WTC11 (cell line): ENCODE measurements around the gene ITIH5.

ENCODE experiments used
- CTCF ChIP-seq: fragments of 200-600 bp; IDR thresholded peaks from 2 replicates; pipeline ENCODE4 v1.8.0; 2022; ENCODE audit warnings: antibody characterized with exemption
- E2F5 ChIP-seq: sonication (generic); formaldehyde crosslinking; IDR thresholded peaks from 2 replicates; pipeline ENCODE4 v1.8.1; 2022; ENCODE audit warnings: mild to moderate bottlenecking, moderate library complexity, missing genetic modification reagents
- ETV6 ChIP-seq: sonication (generic); formaldehyde crosslinking; IDR thresholded peaks from 2 replicates; pipeline ENCODE4 v1.8.1; 2022; ENCODE audit warnings: mild to moderate bottlenecking, missing genetic modification reagents
- FOXP1 ChIP-seq: sonication (generic); formaldehyde crosslinking; IDR thresholded peaks from 2 replicates; pipeline ENCODE4 v1.8.0; 2022; ENCODE audit warnings: missing genetic modification reagents, mild to moderate bottlenecking, moderate library complexity, borderline replicate concordance
- JUN ChIP-seq: sonication (generic); formaldehyde crosslinking; IDR thresholded peaks from 2 replicates; pipeline ENCODE4 v1.8.0; 2023; ENCODE audit warnings: mild to moderate bottlenecking, missing genetic modification reagents
- KAT7 ChIP-seq: sonication (generic); formaldehyde crosslinking; IDR thresholded peaks from 2 replicates; pipeline ENCODE4 v1.8.1; 2023; ENCODE audit warnings: missing genetic modification reagents, mild to moderate bottlenecking, borderline replicate concordance
- MYBL2 ChIP-seq: sonication (generic); formaldehyde crosslinking; IDR thresholded peaks from 2 replicates; pipeline ENCODE4 v1.8.1; 2023; ENCODE audit warnings: mild to moderate bottlenecking, moderate library complexity, missing genetic modification reagents
- SP1 ChIP-seq: sonication (generic); formaldehyde crosslinking; conservative IDR thresholded peaks from 2 replicates; pipeline ENCODE4 v1.8.1; 2022; ENCODE audit warnings: missing genetic modification reagents
- STAT6 ChIP-seq: sonication (generic); formaldehyde crosslinking; conservative IDR thresholded peaks from 2 replicates; pipeline ENCODE4 v1.8.1; 2023; ENCODE audit warnings: mild to moderate bottlenecking, low read depth, missing genetic modification reagents, moderate library complexity
- TEAD4 ChIP-seq: sonication (generic); formaldehyde crosslinking; IDR thresholded peaks from 2 replicates; pipeline ENCODE4 v1.8.0; 2022; ENCODE audit warnings: mild to moderate bottlenecking, missing genetic modification reagents
- ZNF138 ChIP-seq: sonication (generic); formaldehyde crosslinking; conservative IDR thresholded peaks from 2 replicates; pipeline ENCODE4 v1.8.1; 2022; ENCODE audit warnings: mild to moderate bottlenecking, moderate library complexity, missing genetic modification reagents
- TF ChIP-seq, protein P1 (sequence below): fragments of 250-450 bp; sonication (Bioruptor Pico); conservative IDR thresholded peaks from 2 replicates; pipeline ENCODE4 v1.9.0; 2021; ENCODE audit warnings: mild to moderate bottlenecking
- TF ChIP-seq, protein P2 (sequence below): sonication (generic); formaldehyde crosslinking; IDR thresholded peaks from 2 replicates; pipeline ENCODE4 v1.8.1; 2023; ENCODE audit warnings: mild to moderate bottlenecking, moderate library complexity, missing genetic modification reagents
- TF ChIP-seq, protein P3 (sequence below): sonication (generic); formaldehyde crosslinking; IDR thresholded peaks from 2 replicates; pipeline ENCODE4 v1.8.1; 2023; ENCODE audit warnings: mild to moderate bottlenecking, missing genetic modification reagents, moderate library complexity

DNA sequence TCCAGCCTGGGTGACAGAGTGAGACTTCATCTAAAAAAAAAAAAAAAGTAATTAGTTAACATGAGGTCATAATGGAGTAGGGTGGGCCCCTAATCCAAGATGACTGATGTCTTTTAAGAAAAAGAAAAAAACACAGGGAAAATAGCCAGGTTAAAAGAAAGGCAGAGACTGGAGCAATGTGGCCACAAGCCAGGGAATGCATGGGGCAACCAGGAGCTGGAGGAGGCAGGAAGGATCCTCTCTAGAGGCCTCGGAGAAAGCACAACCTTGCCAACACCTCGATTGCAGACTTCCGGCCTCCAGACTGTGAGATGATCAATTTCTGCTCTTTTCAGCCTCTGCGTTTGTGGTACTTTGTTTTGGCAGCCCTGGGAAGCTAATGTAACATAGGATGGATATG lies 121.5 kb downstream of the ITIH5 start:
- no peak for TF ChIP-seq CTCF
- no peak for TF ChIP-seq E2F5 (CRISPR knock-in tag)
- TF ChIP-seq ETV6 (CRISPR knock-in tag), result no peak
- TF ChIP-seq MYBL2 (CRISPR knock-in tag), result no peak
- no peak for TF ChIP-seq JUN (CRISPR knock-in tag)
- no peak for TF ChIP-seq KAT7 (CRISPR knock-in tag)
- TF ChIP-seq, protein P1, sequence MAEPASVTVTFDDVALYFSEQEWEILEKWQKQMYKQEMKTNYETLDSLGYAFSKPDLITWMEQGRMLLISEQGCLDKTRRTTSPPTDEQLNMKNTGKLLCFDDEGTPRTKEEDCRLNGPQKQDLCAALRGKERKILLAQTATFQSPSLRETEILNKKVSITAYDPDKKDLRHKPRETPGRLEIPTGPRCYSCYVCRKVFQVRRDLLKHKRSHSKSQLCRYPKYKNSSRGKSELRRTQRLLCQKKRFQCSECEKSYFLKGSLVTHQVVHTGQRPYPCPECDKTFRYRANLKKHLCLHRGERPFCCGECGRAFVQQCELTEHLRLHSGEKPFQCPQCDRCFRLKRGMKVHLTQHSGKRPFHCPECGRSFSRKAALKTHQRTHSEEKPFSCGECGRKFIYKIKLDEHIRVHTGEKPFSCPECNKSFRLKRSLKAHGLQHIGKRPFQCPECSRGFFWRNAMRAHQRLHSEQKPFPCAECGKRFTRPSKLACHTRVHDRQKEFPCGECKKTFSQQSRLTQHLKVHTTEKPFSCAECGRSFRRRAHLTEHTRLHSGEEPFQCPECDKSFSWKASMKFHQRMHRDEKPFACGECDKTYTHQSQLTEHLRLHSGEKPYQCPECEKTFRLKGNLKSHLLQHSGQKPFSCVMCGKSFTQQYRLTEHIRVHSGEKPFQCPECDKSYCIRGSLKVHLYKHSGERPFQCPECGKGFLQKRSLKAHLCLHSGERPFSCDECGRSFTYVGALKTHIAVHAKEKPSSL (CRISPR knock-in tag), result no peak
- TF ChIP-seq, protein P2, sequence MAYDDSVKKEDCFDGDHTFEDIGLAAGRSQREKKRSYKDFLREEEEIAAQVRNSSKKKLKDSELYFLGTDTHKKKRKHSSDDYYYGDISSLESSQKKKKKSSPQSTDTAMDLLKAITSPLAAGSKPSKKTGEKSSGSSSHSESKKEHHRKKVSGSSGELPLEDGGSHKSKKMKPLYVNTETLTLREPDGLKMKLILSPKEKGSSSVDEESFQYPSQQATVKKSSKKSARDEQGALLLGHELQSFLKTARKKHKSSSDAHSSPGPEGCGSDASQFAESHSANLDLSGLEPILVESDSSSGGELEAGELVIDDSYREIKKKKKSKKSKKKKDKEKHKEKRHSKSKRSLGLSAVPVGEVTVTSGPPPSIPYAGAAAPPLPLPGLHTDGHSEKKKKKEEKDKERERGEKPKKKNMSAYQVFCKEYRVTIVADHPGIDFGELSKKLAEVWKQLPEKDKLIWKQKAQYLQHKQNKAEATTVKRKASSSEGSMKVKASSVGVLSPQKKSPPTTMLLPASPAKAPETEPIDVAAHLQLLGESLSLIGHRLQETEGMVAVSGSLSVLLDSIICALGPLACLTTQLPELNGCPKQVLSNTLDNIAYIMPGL, result no peak
- TF ChIP-seq FOXP1 (CRISPR knock-in tag), result no peak
- no peak for TF ChIP-seq SP1
- TF ChIP-seq ZNF138 (CRISPR knock-in tag), result no peak
- TF ChIP-seq TEAD4, result no peak
- TF ChIP-seq STAT6 (CRISPR knock-in tag), result no peak
- TF ChIP-seq, protein P3, sequence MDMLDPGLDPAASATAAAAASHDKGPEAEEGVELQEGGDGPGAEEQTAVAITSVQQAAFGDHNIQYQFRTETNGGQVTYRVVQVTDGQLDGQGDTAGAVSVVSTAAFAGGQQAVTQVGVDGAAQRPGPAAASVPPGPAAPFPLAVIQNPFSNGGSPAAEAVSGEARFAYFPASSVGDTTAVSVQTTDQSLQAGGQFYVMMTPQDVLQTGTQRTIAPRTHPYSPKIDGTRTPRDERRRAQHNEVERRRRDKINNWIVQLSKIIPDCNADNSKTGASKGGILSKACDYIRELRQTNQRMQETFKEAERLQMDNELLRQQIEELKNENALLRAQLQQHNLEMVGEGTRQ (CRISPR knock-in tag), result no peak
